T-helper 9 cell (primary cell): ENCODE data around the gene GASK1A.

Experiments
- DNase-seq: peaks from one replicate; pipeline ENCODE4 v3.0.0-alpha.2; 2020

The GASK1A gene

GRCh38 chr3:43014956-43015355 lies 35.8 kb downstream of the GASK1A start:
- DNase-seq, result no peak

- no peak for DNase-seq
Measured at GRCh38 chr3:43015572-43015971, 36.5 kb downstream of the GASK1A start.

DNA sequence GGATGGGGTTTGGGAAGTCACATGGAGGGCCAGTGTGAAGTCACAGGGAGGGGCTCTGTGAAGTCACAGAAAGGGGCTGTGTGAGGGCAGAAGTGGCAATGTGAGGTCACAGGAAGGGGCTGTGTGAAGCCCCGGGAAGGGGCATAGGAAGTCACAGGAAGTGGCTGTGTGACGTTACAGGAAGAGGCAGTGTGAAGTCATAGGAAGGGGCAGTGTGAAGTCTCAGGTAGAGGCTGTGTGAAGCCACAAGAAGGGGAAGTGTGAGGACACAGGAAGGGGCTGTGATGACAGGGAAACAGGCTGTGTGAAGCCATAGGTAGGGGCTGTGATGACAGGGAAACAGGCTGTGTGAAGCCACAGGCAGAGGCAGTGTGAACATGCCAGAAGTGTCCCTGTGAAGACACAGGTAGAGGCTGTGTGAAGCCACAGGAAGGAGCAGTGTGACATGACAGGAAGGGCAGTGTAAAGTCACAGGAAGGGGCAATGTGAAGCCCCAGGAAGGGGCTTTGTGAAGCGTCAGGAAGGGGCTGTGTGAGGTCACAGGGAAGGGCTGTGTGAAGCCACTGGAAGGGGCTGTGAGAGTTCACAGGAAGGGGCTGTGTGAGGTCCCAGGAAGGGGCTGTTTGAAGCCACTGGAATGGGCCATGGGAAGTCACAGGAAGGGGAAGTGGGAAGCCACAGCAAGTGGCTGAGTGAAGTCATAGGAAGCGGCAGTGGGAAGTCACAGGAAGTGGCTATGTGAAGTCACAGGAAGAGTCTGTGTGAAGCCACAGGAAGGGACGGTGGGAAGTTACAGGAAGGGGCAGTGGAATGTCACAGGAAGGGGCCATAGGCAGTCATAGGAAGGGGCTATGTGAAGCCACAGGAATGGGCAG lies 37.1 kb downstream of the GASK1A start:
- DNase-seq, result no peak

DNA sequence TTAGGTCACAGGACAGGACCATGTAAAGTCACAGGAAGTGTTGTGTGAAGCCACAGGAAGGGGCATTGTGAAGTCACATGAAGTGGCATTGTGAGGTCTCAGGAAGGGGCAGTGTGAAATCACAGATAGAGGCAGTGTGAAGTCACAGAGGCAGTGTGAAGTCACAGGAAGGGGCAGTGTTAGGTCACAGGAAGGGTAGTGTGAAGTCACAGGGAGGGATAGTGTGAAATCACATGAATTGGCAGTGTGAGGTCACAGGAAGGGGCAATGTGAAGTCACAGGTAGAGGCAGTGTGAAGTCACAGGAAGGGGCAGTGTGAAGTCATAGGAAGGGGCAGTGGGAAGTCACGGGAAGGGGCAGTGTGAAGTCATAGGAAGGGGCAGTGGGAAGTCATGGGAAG lies 37.9 kb downstream of the GASK1A start:
- no peak for DNase-seq

DNA sequence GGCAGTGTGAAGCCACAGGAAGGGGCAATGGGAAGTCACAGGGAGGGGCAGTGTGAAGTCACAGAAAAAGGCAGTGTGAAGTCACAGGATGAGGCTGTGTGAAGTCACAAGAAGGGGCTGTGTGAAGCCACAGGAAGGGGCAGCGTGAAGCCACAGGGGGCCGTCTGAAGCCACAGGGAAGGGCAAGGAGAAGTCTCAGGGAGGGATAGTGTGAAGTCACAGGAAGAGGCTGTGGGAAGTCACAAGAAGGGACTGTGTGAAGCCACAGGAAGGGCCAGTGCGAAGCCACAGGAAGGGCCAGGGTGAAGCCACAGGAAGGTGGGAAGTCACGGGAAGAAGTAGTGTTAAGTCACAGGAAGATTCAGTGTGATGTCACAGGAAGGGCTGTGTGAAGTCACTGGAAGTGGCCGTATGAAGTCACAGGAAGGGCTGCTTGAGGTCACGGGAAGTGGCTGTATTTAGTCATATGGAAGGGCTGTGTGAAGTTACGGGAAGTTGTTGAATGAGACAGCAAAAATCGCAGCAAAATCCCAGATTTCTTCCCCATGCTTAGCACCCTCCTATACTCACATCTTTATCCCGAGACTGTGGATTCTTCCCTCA lies 38.6 kb downstream of the GASK1A start:
- DNase-seq, result no peak

- no peak for DNase-seq
Measured at GRCh38 chr3:43018246-43018645, 39.1 kb downstream of the GASK1A start.

- DNase-seq, result no peak
Measured at GRCh38 chr3:43019006-43019809, 40.1 kb downstream of the GASK1A start.

GRCh38 chr3:43019826-43020225 lies 40.7 kb downstream of the GASK1A start:
- DNase-seq, result no peak

DNA sequence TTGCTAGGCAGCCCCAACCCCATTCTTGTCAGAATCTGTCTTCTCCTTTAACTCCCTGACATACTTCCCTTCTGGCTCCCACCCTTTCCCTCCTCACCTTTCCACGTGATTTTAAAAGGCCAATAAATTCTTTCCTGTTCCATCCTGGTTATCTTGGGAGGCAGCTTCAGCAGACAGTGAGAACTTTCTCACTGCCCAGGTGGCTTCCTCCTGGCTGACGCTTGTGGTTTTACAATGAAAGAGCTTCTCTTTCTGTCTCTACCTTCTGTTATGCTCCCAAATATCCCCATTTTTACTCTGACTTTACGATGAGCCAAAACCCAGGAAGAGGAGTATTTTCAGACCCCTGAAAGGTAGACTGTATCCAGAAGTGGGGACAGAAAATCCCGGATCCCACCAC lies 42.1 kb downstream of the GASK1A start:
- no peak for DNase-seq

DNA sequence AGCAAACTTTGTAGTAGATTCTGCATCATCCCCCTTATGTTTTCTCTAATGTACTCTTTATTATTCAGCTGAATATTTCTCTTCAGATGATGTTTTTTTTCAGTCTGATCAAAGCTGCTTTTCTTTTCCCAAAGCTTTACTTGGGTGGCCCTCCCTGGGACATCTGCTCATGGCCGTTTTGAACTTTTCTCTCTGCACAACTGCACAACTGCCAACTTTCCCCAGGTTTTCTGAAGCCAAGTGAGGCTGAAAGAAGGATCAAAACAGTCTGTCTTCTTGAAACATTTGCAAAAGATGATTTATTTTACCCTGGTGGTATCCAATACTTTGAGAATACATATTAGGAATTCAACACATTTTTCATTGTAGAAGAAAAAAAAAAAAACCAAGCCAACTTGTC lies 43.0 kb downstream of the GASK1A start:
- no peak for DNase-seq

- no peak for DNase-seq
Measured at GRCh38 chr3:43023066-43023465, 44.0 kb downstream of the GASK1A start.

DNA sequence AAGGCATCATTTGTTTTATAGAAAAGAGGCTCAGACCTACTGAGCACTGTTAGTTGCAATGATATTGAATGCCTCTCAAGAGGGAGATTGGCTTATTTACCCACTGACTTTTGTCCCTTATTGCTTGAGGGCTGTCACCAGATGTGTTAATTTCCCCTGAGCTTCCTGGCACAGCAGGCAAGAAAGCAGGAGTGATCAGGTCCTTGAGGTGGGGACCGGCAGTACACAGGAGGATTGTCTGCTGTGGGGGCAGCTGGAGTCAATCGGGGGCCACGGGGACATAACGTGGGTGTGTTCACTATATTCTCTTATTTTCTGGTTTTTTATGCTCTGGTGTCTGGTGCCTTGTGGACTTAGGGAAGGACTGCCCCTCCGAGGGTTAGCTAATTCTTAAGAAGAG lies 44.6 kb downstream of the GASK1A start:
- no peak for DNase-seq

DNA sequence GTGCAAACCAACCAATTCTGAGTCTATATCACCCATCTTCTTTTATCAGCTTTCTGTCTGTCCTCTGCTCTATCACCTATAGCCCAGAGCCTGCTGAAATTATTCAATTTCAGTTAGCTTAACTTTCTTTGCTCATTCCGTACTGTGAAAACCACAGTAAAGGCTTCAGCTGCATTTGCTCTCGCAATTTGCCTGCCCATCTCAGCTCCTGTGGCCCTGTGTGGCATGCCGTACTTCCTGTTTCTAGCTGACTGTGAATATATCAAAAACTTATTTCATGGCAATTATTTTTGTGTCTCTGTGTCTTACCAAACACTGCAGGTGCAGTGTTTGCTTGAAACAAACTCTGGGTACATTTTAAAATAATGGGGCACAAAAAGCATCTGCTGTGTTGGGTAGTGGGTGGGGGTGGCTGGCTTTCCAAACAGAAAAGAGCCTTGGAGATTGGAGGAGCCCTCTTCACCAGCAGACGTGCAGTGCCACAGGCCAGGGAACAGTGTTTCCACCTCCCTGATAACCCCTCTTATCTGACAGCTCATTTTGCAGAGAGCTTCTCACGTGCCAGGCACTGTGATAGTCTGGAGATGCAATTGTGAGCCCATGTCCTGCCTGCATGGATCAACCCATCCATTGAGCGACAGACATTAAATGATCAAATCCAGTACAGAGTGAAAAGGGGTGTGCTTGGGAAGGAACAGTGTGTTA lies 45.2 kb downstream of the GASK1A start:
- DNase-seq, result no peak

- DNase-seq, result no peak
Measured at GRCh38 chr3:43025423-43025822, 46.3 kb downstream of the GASK1A start.

GRCh38 chr3:43028001-43028400 lies 48.9 kb downstream of the GASK1A start:
- no peak for DNase-seq

- DNase-seq, result no peak
Measured at GRCh38 chr3:43028678-43029490, 49.8 kb downstream of the GASK1A start.

GRCh38 chr3:43030162-43030935 lies 51.2 kb downstream of the GASK1A start:
- DNase-seq, result no peak

DNA sequence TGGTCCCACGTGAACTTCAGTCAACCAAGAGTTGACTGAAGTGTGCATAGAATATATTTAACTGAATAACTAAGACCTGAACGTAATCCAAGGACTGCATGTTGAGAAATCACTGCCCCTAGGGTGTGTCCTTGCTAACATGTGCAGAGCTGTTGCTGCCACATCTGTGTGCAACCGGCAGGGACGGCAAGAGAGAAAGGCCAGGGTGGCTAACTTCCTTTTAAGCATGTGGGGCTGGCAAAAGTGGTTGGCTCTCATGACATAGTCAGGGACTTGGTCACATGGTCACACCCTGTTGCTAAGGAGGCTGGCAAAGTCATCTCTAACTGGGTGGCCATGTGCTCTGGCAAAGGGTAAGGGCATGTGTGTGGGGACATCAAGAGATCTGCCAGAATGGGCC lies 52.4 kb downstream of the GASK1A start:
- no peak for DNase-seq

GRCh38 chr3:43031889-43032545 lies 52.9 kb downstream of the GASK1A start:
- DNase-seq, result no peak
